Transverse colon (tissue), 4 donors: ENCODE measurements around the gene LARGE1.

Experiments
- POLR2AphosphoS5 ChIP-seq, 3 donors: sonication (generic); formaldehyde crosslinking; IDR thresholded peaks; one replicate each; pipeline ENCODE4 v1.6.1; 2016; ENCODE audit warnings: antibody characterized with exemption in 3 of 3
- TF ChIP-seq, protein P1 (sequence below), 5 experiments: fragments of 200-600 bp in 3 of 5; fragments of 450-650 bp in 2 of 5; sonication (generic) in 3 of 5; IDR thresholded peaks; 1 replicate in 2 of 5; 2 replicates in 3 of 5; pipeline ENCODE4 v1.5.1; 2016 to 2017; ENCODE audit warnings: antibody characterized with exemption in 5 of 5, inconsistent platforms in 3 of 5, mild to moderate bottlenecking in 2 of 5, moderate library complexity in 1 of 5

DNA sequence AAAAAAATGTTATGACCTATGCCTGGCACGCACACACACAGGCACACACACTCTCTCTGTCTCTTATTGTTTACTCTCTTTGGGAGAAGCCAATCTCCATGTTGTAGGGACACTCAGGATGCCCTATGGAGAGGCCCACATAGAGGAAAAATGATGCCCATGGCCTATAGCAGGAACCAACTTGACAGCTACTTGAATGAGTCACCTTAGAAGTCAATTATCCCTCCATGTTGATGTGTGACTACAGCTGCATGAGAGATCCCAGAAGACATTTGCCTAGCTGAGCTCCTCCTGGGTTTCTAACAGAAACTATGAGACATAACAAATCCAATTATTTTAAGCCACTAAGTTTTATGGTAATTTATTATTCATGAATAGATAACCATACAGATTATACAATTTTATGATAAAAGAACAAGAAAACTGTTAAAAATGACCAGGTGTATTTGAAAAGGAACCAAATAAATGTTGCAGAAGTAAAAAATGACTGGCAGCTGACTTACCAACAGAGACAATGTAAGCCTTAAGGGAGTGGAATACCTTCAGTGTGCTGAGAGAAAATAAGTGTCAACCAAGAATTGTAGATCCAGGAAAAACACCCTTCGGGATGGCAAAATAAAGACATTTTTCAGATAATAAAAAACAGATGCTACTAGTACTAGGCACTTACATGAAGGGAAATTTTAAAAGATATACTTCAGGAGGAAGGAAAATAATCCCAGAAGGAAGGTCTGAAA, 458.4 kb downstream of the LARGE1 start:
- TF ChIP-seq, protein P1, sequence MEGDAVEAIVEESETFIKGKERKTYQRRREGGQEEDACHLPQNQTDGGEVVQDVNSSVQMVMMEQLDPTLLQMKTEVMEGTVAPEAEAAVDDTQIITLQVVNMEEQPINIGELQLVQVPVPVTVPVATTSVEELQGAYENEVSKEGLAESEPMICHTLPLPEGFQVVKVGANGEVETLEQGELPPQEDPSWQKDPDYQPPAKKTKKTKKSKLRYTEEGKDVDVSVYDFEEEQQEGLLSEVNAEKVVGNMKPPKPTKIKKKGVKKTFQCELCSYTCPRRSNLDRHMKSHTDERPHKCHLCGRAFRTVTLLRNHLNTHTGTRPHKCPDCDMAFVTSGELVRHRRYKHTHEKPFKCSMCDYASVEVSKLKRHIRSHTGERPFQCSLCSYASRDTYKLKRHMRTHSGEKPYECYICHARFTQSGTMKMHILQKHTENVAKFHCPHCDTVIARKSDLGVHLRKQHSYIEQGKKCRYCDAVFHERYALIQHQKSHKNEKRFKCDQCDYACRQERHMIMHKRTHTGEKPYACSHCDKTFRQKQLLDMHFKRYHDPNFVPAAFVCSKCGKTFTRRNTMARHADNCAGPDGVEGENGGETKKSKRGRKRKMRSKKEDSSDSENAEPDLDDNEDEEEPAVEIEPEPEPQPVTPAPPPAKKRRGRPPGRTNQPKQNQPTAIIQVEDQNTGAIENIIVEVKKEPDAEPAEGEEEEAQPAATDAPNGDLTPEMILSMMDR (IDR thresholded peaks at IDR 0.05), result no peak
- TF ChIP-seq POLR2AphosphoS5 (IDR thresholded peaks at IDR 0.05), result no peak
